T-helper 1 cell treated with Interleukin-12 subunit alpha and Interleukin-12 subunit beta and Interleukin-4 antibody, amounts not matched to agents 30 ng/mL and 1 ng/mL, for 36 hours (primary cell): ENCODE measurements around the gene FNBP1L. TPM values are rescaled to one million over a fixed set of nuclear protein-coding genes. Genes with fewer than 3 reads are reported as not detected.
"Not testable (repeated sequence)": the region's sequence is repeated elsewhere in the genome, so short reads cannot be mapped to it uniquely, and the experiment has no call there.

Experiments used
- intact Hi-C: fragments of 100-400 bp; cut with micrococcal nuclease; formaldehyde crosslinking; loops from one replicate; pipeline ENCODE4 v1.15.1; 2024
- total RNA-seq: library from RNA; stranded (reverse); gene quantifications from 2 replicates; pipeline ENCODE4 v1.2.3, GENCODE V29; 2022

Gene FNBP1L
- total RNA-seq, 1 donor from 2014 or later: 0.10 TPM

GRCh38 chr1:93522721-93523120 lies 74.8 kb downstream of the FNBP1L start:
- intact Hi-C loops: loop anchor here (10.0 kb wide), 1 partner anchor 1868 kb away; no protein-coding TSS in a partner anchor

GRCh38 chr1:93525431-93525830 lies 77.5 kb downstream of the FNBP1L start:
- intact Hi-C loops: loop anchor here (10.0 kb wide), 1 partner anchor 1871 kb away; no protein-coding TSS in a partner anchor

GRCh38 chr1:93526431-93526830 lies 78.5 kb downstream of the FNBP1L start:
- intact Hi-C loops: loop anchor here (10.0 kb wide), 1 partner anchor 1872 kb away; no protein-coding TSS in a partner anchor

GRCh38 chr1:93528412-93528811 lies 80.5 kb downstream of the FNBP1L start:
- intact Hi-C loops: loop anchor here (10.0 kb wide), 1 partner anchor 1874 kb away; no protein-coding TSS in a partner anchor

DNA sequence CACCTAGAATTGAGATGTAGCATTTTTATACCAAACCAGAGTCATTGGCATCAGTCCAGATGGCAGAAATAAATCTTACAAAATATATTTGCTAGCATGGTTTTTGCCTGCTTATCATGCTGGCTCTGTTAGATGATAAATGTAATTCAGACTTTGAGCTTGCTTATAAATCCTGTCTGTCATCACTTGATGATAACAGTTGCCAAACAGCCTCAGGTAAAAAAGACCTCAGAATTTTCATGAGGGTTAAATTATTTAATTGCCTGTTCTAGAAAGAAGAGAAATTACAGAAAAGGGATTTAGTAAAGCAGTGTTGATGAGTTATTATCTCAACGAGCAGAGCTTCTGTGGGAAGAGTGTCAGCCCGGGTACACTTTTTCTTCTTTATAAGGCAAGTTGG lies 83.3 kb downstream of the FNBP1L start:
- intact Hi-C loops: no loop called here

DNA sequence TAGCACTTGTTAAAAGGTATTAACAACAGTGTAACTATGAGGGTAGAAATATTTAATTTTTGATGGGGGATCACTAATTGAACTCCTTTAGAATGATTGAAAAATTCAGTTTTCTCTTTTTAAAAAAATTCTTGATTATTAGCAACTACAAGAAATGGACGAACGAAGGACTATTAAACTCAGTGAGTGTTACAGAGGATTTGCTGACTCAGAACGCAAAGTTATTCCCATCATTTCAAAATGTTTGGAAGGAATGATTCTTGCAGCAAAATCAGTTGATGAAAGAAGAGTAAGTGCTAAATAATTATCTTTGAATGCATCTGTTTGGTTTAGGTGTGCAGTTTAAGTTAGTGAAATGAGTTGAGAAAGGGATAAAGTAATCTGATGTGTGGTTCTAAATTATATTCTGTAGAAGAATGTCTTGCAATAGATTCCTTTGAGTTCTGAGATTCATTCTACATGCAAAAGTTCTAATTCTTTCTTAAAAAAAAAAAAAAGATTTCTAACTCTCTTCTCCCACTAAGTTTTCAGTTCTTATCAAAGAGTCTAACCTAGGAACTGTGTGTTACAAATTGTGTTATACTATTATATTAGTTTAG lies 85.0 kb downstream of the FNBP1L start:
- intact Hi-C loops: no loop called here

- intact Hi-C loops: no loop called here
These were observed 85.8 kb downstream of the FNBP1L start for GRCh38 chr1:93533677-93534076.

GRCh38 chr1:93537396-93537795 lies 89.5 kb downstream of the FNBP1L start:
- intact Hi-C loops: no loop called here

DNA sequence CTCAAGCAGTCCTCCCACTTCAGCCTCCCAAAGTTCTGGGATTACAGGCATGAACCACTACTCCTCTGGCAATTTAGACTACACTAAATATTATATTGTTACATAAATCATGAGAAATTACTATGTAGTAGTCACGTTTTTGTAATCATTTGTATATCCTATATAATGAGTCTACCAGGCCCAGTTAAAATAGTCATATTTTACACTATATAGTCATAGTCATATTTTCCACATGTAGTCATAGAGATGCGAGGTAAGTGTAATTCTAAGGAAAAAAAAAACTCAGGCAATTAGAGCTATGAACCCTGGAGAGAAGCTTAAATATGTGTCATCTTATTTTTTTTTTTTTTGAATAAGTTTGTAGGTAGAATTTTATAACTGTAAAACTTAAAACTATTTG lies 90.0 kb downstream of the FNBP1L start:
- intact Hi-C loops: no loop called here

- intact Hi-C loops: no loop called here
These were observed 93.1 kb downstream of the FNBP1L start for GRCh38 chr1:93541045-93541444.

GRCh38 chr1:93542398-93542797 lies 94.5 kb downstream of the FNBP1L start:
- intact Hi-C loops: no loop called here

- intact Hi-C loops: no loop called here
These were observed 98.4 kb downstream of the FNBP1L start for GRCh38 chr1:93546162-93546863.

GRCh38 chr1:93549131-93549530 lies 101.2 kb downstream of the FNBP1L start:
- intact Hi-C loops: no loop called here

- intact Hi-C loops: no loop called here
These were observed 101.9 kb downstream of the FNBP1L start for GRCh38 chr1:93549811-93550210.

DNA sequence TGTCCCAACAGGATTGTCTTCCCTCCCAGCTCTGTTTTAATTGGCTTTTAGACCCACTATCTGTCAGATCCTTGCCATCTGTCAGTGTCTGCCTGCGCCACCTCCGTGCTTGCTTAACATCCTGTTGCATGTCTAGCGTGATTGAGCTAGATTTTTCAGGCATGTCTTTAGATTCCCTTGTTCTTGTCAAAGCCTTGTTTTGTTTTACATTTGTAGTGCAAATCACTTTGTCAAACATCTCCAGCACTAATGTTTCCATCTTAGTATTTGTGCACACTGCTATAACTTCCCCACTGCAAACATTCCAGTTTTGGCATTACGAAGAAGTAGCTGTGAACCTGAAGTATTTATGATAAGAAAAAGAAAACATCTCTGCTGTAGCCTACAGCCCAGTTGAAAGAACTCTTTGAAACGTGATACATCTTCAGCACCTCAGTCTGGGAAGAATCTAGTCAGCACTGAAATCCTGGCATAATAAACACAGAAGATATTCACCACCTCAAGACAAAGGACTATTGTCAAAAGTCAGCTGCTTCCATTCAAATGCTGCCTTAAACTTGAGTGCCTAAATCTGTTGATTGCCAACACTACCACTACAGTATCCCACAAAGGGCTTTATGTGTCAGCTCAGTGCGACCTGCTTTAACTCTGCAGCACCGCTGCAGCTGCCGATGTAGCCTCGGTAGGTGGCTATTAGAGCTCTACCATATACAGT lies 105.0 kb downstream of the FNBP1L start:
- intact Hi-C loops: no loop called here

DNA sequence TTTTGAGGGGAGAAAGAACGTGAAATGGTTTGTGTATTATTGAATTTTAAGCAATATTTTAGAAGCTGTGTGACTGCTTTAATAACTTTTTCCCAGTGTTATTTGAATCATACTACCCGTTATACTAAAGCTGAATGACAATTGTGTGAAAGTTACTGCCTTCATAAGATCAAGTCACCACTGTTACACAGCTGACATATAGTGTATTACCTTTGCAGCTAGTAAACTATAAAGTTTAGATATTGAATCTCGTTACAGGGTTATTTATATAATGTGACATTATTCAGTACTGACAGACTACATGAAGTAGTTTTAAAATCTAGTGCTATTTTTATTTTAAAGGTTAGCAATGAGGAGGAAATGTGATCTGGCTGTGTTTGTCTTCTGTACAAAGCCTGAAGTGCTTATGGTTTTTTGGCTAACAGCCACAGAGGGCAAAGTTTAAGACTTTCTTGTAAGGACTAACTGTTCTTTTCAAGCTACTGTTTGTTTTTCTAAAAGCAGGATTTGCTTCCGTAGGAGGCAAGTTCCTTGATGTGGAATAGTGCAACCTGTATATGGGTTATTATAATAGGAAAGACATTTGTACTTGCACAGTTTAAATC lies 106.1 kb downstream of the FNBP1L start:
- intact Hi-C loops: not testable (repeated sequence)

- intact Hi-C loops: no loop called here
These were observed 107.3 kb downstream of the FNBP1L start for GRCh38 chr1:93554883-93555872.

DNA sequence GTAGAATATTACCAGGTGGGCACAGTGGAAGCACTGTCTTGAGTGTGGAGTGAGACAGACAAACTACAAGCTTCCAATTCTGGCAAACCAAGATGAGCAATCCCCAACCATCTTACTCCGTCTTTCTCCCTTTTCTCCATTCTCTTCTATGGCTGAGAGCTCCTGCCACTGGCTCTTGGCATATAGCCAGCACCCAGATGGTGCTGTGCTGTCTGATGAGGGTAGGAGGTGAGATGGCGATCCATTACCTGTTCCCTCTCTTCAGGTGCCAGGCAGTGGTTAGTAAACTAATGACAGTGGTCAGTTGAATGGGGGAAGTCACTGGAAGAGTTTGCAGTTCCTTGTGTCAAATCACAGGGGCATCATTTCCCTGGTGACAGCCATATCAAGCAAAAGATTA lies 108.4 kb downstream of the FNBP1L start:
- intact Hi-C loops: no loop called here

DNA sequence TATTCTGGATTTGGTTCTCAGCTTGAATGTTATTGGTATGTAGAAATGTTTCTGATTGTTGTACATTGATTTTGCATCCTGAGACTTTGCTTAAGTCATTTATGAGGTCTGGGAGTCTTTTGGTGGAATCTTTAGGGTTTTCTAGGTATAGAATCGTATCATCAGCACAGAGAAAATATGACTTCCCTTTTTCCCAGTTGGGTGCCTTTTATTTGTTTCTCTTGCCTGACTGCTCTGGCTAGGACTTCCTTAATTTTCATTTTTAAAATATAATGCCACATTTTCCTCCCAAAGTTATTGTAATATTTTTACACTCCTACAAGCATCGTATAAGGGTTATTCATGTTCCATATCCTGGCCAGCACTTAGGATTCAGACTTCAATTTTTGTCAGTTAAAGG lies 111.1 kb downstream of the FNBP1L start:
- intact Hi-C loops: no loop called here

GRCh38 chr1:93559695-93560094 lies 111.8 kb downstream of the FNBP1L start:
- intact Hi-C loops: no loop called here
